HepG2 (cell line): Measurements from ENCODE around the gene SNAI3. TPM values are rescaled to one million over a fixed set of nuclear protein-coding genes. Genes with fewer than 3 reads are reported as not detected.
A peak's percentile ranks its signal among the peaks of the same experiment; 100 is the strongest.

ENCODE experiments used
- CBX2 ChIP-seq, 2 experiments: fragments of 200-600 bp in 1 of 2; sonication (generic); formaldehyde crosslinking in 1 of 2; IDR thresholded peaks; 2 replicates each; pipeline versions ENCODE4 v1.7.0 to v1.8.1; 2018 to 2022; ENCODE audit warnings: low read depth in 2 of 2, low read length in 1 of 2, mild to moderate bottlenecking in 1 of 2, missing genetic modification reagents in 1 of 2
- CTCF ChIP-seq: sonication (generic); formaldehyde crosslinking; IDR thresholded peaks from 2 replicates; pipeline ENCODE4 v1.5.0; 2020; ENCODE audit warnings: mild to moderate bottlenecking, missing genetic modification reagents, moderate library complexity
- ERF ChIP-seq: IDR thresholded peaks from 2 replicates; pipeline ENCODE4 v1.6.1; 2018; ENCODE audit warnings: missing biosample characterization, missing genetic modification reagents
- GLMP ChIP-seq: sonication (generic); formaldehyde crosslinking; IDR thresholded peaks from 2 replicates; pipeline ENCODE4 v1.9.0; 2021; ENCODE audit warnings: missing genetic modification reagents, mild to moderate bottlenecking, borderline replicate concordance
- HBP1 ChIP-seq: IDR thresholded peaks from 2 replicates; pipeline ENCODE4 v1.6.1; 2016; ENCODE audit warnings: low read depth, control low read depth
- KDM1A ChIP-seq: IDR thresholded peaks from 2 replicates; pipeline ENCODE4 v1.6.1; 2016; ENCODE audit warnings: missing compliant biosample characterization
- MAFG ChIP-seq: sonication (generic); formaldehyde crosslinking; IDR thresholded peaks from 2 replicates; pipeline ENCODE4 v1.5.1; 2020; ENCODE audit warnings: mild to moderate bottlenecking, missing genetic modification reagents
- NCOA1 ChIP-seq: sonication (generic); formaldehyde crosslinking; IDR thresholded peaks from 2 replicates; pipeline ENCODE4 v1.9.0; 2021; ENCODE audit warnings: missing genetic modification reagents
- SMYD3 ChIP-seq: sonication (generic); formaldehyde crosslinking; IDR thresholded peaks from 2 replicates; pipeline ENCODE4 v1.8.1; 2023; ENCODE audit warnings: mild to moderate bottlenecking, missing genetic modification reagents
- THAP8 ChIP-seq: sonication (generic); formaldehyde crosslinking; IDR thresholded peaks from 2 replicates; pipeline ENCODE4 v1.5.1; 2020; ENCODE audit warnings: missing genetic modification reagents, mild to moderate bottlenecking, borderline replicate concordance
- TRIM24 ChIP-seq: sonication (generic); formaldehyde crosslinking; IDR thresholded peaks from 2 replicates; pipeline ENCODE4 v1.8.0; 2022; ENCODE audit warnings: mild to moderate bottlenecking, missing genetic modification reagents
- WIZ ChIP-seq: sonication (generic); formaldehyde crosslinking; IDR thresholded peaks from 2 replicates; pipeline ENCODE4 v1.5.1; 2020; ENCODE audit warnings: mild to moderate bottlenecking, missing genetic modification reagents
- ZHX1 ChIP-seq: sonication (generic); formaldehyde crosslinking; IDR thresholded peaks from 2 replicates; pipeline ENCODE4 v1.8.1; 2022; ENCODE audit warnings: low read depth, mild to moderate bottlenecking, missing genetic modification reagents
- ZNF180 ChIP-seq: sonication (generic); formaldehyde crosslinking; IDR thresholded peaks from 2 replicates; pipeline ENCODE4 v1.4.0; 2020; ENCODE audit warnings: low read depth, missing genetic modification reagents, borderline replicate concordance
- ZNF75D ChIP-seq: sonication (generic); formaldehyde crosslinking; IDR thresholded peaks from 2 replicates; pipeline ENCODE4 v1.8.1; 2023; ENCODE audit warnings: missing genetic modification reagents, mild to moderate bottlenecking, borderline replicate concordance
- ZNF770 ChIP-seq: sonication (generic); formaldehyde crosslinking; IDR thresholded peaks from 2 replicates; pipeline ENCODE4 v1.5.0; 2020; ENCODE audit warnings: mild to moderate bottlenecking, missing genetic modification reagents
- ZNF878 ChIP-seq: sonication (generic); formaldehyde crosslinking; IDR thresholded peaks from 2 replicates; pipeline ENCODE4 v1.8.1; 2023; ENCODE audit warnings: mild to moderate bottlenecking, missing genetic modification reagents, moderate library complexity
- ZSCAN30 ChIP-seq: sonication (generic); formaldehyde crosslinking; IDR thresholded peaks from 2 replicates; pipeline ENCODE4 v1.5.0; 2020; ENCODE audit warnings: mild to moderate bottlenecking, missing genetic modification reagents
- polyA plus RNA-seq, 8 experiments: library from polyadenylated mRNA; depleted of rRNA in 3 of 8; stranded (reverse) in 7 of 8; unstranded in 1 of 8; fragments of >200 nt; fragmentation: Illumina TruSeq in 4 of 8; extraction: Trizol in 4 of 8; gene quantifications; 2 replicates each; pipeline versions ENCODE4 v1.2.1 to v1.2.3, GENCODE V29; 2011 to 2016; ENCODE audit warnings: low read depth in 4 of 8, missing spikeins in 1 of 8, mixed read lengths in 1 of 8; ENCODE audit not compliant: insufficient read depth in 1 of 8
- total RNA-seq, 5 experiments: library from RNA; depleted of rRNA; stranded (reverse); fragments of >200 nt; fragmentation: Illumina TruSeq; extraction: Trizol; gene quantifications; 2 replicates each; pipeline ENCODE4 v1.2.3, GENCODE V29; 2016; ENCODE audit warnings: low read depth in 1 of 5

Gene SNAI3
- total and polyA plus RNA-seq, 2 of the 13 experiments (the other 11 are each of a cell fraction or from before 2014, with no cell fraction given): 0.09 to 0.18 TPM

- no peak for TF ChIP-seq GLMP (CRISPR knock-in tag)
- TF ChIP-seq ZNF770 (CRISPR knock-in tag): peak; percentile 96
- peak; percentile 92; the same call in 1 of the 2 replicates for TF ChIP-seq ZSCAN30 (CRISPR knock-in tag)
- peak; percentile 95 for TF ChIP-seq ERF (CRISPR knock-in tag)
- no peak for TF ChIP-seq TRIM24 (CRISPR knock-in tag)
- TF ChIP-seq ZNF878 (CRISPR knock-in tag): no peak
- peak; percentile 86 for TF ChIP-seq NCOA1 (CRISPR knock-in tag)
- TF ChIP-seq WIZ (CRISPR knock-in tag): peak; percentile 25; the same call in 1 of the 2 replicates
- TF ChIP-seq SMYD3: peak; percentile 70; the same call in 1 of the 2 replicates
- 0 out of 2 replicates have a peak, but pooled peaks have one; percentile 37 for TF ChIP-seq ZNF180 (CRISPR knock-in tag)
- 0 out of 2 replicates have a peak, but pooled peaks have one; percentile 91 for TF ChIP-seq THAP8
- TF ChIP-seq CBX2 (IDR thresholded peaks at IDR 0.05; ENCODE audit: low read depth, low read length): no peak
- TF ChIP-seq CBX2 (CRISPR knock-in tag; IDR thresholded peaks at IDR 0.05; ENCODE audit: low read depth): 0 out of 2 replicates have a peak, but pooled peaks have one; percentile 18
- TF ChIP-seq HBP1 (CRISPR knock-in tag): no peak
- no peak for TF ChIP-seq MAFG
- TF ChIP-seq ZHX1: peak; percentile 90
- peak; percentile 58 for TF ChIP-seq CTCF (CRISPR knock-in tag)
- no peak for TF ChIP-seq ZNF75D (CRISPR knock-in tag)
- no peak for TF ChIP-seq KDM1A
Measured at GRCh38 chr16:88662843-88663606, 23.3 kb downstream of the SNAI3 start, which contains the start of gene MVD (continued).
